GM18907 (cell line): Measurements from ENCODE around the gene KRTAP5-4.
A peak's percentile ranks its signal among the peaks of the same experiment; 100 is the strongest.
"Not testable (repeated sequence)": the region's sequence is repeated elsewhere in the genome, so short reads cannot be mapped to it uniquely, and the experiment has no call there.

ENCODE experiments used
- ATAC-seq: cut with Tn5 transposase; IDR thresholded peaks from one replicate; pipeline ENCODE4 v1.9.1; 2021; ENCODE audit warnings: mild to moderate bottlenecking, moderate library complexity; ENCODE audit not compliant: unreplicated experiment

The KRTAP5-4 gene

DNA sequence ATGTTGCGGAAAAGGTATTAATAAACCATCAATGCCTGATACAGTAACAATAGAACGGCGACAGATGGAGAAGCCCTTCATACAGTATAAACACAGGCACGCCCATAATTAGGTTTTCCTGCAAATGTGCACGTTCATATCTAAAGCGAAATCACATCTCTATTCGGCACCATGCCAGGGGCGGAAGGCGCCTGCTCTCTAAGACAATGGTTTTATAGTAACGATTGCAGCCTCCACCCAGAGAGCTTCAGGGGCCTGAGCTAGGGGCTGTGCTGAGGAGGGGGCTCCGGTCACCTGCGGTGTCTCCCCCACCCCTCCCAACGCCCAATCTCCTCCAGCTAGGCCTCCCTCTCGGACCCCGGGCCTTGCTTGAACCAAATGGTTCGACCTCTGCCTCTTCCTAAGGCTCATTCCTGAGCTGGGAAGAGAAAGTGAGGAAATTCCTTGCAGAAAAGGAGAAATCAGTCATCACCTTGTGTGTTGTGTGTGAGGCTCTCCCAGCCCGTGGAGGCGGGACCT is 17.2 kb upstream of the KRTAP5-4 start:
- ATAC-seq = no peak

DNA sequence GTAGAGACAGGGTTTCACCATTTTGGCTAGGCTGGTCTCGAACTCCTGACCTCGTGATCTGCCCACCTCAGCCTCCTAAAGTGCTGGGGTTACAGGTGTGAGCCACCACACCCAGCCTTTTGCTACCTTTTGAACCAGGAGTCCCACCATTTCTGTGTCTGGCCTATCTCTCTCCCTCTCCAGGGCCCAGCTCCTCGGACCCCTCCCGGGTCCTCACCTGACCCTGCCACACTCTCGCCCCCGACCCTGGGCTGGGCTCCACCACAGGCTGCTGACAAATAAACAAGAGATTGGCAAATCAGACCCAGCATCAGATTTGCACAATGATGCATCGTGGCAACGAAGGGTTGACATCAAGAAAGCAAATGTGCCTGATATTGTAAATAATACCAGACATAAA is 16.4 kb upstream of the KRTAP5-4 start:
- ATAC-seq = no peak

DNA sequence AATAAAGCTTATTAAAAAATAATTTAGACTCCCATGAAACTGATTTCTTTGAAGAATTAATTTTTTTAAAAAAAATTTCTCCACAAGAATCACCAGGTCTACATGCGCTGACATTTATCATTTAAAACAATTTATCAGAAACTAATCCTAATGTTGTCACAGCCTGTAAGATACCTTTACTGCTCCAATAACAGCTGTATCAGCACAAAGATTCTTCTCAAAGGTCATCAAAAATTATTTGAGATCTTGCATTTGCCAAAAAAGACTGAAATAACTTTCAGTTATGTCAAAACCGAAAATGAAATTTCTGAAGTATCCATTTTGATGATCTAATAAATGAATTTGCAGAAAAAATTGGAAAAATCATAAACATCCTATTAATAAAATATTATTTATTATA is 15.7 kb upstream of the KRTAP5-4 start:
- ATAC-seq = no peak

DNA sequence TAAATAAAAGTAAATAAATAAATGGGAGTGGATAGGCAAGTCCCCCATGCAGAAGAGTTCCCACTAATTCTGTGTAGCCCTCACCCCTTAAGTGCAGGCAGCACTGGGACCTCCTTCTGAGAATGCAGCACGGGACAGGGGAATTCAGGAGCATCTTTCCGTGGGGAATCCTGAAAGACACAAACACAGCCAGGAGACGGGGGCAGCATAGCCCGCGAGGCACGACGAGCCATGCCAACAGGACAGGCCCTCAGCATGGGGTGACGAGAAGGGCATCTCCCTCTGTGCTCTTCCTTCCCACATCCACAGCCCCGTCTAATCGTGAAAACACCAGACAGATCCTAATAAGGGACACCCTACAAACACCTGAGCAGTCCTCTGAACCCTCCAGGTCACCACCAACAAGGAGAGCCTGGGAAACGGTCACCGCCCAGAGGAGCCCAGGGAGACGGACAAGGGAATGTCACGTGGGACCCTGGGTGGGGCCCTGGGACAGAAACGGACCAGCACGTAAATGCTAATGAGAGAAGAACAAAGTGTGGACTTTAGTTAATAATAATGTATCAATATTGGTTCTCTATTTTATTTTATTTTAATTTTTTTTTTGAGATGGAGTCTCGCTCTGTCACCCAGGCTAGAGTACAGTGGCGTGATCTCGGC is 14.5 kb upstream of the KRTAP5-4 start:
- ATAC-seq = no peak

DNA sequence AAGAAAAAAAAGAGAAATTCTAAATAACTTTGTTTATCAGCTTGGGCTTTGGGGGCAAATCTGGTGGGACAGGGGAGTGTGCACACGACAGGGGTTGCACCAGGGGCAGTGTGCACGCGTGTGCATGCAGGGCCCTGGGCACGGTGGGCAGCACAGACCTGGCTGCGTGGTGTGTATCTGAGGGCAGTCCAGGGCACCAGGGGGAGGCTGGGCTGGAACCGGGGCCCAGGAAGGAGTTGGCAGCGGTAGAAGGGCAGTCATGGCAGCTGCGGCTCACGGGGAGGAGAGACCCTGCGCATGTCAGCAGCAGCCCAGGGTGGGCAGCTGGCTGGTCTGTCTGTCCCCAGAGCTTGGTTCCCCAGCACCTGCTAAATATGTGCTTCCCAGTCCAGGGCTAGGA is 11.9 kb upstream of the KRTAP5-4 start:
- no peak for ATAC-seq

DNA sequence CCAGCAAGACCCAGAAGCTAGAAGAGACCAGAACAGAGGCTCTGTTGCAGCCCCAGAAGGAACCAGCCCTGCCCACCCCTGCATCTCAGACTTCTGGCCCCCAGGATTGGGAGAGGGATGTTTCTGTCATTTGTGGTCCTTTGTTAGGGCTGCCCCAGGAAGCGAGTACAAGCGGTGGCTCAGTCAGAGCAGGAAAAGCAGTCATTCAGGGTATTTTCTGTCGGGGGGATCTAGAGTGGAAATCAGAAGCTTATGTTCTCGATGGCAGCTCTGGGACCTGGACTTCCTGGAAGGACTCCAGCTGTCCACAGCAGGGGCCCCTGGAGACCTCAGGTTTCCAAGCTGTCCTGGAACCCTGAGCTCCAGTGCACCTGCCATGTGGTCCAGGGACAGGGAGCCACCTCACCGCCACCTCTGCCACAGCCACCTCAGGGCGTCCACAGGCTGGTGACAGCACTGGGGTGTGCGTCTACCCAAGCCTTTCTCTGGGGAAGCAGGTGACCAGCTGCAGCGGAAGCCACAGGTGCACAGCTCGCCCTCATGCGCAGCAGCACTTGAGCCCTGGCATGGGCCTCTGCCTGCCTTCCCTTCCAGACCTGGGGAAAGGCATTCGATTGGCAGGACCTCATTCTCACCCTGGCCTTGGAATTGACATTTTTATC is 10.2 kb upstream of the KRTAP5-4 start:
- ATAC-seq = no peak

DNA sequence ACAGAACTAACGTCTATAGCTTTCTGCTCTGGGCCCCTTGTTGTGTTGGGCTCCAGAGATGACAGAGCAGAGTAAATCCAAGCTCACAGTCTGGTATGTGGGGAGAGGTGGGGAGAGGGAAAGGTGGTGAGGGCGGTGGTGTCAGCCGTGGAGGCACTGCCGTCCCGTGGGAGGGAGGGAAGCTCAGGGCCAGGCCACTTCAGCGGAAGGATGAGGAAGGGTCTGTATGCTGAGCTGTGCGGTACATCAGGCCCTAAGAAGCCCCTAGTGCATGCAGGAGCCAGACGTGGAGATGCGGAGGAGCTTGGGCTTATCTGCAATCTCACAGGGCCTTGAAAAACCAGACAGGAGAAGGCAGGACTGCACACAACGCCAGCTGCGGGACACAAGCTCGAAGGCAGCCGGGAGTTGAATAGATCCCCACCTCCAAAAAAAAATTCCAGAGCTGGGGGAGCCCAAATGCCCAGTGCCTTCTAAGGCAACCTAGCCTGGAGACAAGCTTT is 9.2 kb upstream of the KRTAP5-4 start:
- no peak for ATAC-seq

DNA sequence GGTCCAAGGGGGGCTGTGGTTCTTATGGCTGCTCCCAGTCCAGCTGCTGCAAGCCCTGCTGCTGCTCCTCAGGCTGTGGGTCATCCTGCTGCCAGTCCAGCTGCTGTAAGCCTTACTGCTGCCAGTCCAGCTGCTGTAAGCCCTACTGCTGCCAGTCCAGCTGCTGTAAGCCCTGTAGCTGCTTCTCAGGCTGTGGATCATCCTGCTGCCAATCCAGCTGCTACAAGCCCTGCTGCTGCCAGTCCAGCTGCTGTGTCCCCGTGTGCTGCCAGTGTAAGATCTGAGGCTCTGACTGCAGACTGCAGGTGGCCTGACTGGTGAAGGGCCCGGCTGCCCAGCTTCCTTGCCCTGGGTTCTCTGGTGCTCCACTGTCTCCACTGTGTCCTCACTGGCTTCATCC is 8.3 kb upstream of the KRTAP5-4 start:
- no peak for ATAC-seq

DNA sequence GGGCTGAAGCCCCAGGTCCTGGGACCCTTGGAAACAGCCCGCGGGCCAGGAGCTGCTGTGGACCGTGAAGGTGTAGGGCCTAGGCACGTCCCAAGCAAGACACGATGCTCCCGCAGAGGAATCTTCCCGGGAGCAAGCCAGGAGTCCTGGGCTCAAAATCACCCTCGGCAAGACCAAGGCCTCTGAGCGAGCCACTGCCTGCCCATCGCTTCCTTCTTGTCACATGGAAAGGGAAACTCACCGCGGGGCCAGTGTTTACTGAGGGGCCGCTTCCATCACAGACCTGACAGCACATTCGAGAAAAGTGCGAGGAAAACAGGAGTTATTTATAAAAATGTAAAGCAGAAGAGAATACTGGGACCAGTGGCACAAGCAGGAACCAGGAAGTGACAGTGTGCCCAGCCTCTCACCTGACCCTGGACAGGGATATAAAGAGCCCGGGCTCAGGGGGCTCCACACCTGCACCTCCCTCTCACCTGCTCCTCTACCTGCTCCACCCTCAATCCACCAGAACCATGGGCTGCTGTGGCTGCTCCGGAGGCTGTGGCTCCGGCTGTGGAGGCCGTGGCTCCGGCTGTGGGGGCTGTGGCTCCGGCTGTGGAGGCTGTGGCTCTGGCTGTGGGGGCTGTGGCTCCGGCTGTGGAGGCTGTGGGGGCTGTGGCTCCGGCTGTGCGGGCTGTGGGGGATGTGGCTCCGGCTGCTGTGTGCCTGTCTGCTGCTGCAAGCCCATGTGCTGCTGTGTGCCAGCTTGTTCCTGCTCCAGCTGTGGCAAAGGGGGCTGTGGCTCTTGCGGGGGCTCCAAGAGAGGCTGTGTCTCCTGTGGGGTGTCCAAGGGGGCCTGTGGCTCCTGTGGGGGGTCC is 7.6 kb upstream of the KRTAP5-4 start, which contains the start of gene KRTAP5-5:
Gene KRTAP5-5, plus strand, starts transcription at position 450 of the 860 bp plus-strand sequence. Its CDS starts 66 bp downstream, at position 516.
- no peak for ATAC-seq

DNA sequence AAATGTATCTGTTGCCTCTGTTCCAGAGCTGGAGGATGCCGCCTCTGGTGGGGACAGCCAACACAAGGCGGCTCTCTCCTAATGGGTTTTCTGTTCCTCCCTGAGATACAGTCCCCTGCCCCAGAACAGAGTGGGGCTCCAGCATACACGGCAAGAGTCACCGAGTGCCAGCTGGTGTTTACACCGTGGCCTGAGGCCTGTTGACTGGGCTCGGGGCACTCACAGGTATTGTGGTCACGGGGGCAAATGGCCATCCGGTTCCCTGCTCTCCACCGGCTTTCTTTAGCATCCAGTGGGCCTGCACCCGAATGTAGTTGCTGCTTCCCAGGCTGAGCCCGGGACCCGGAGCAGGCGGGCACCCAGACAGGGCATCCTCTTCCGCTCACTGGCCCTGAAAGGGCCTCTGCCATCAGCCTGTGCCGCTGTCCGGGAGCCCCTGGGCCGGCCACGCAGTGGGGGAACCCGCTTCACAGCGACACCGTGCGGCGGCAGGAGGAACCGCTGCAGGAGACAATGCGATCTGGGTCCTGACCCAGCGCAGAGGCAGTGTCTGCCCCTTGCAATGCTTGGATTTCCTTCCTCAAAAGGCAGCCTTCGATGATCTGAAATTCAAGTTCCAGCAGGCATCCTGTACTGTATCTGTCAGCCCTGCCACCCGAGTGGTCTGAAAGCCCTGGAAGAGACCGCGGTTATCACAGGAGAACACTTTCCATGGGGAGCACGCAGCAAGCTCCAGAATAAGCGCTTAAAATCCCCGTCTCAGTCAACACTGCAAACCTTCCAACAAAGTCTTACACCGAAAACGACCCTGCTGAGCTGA is 6.8 kb upstream of the KRTAP5-4 start:
- no peak for ATAC-seq

DNA sequence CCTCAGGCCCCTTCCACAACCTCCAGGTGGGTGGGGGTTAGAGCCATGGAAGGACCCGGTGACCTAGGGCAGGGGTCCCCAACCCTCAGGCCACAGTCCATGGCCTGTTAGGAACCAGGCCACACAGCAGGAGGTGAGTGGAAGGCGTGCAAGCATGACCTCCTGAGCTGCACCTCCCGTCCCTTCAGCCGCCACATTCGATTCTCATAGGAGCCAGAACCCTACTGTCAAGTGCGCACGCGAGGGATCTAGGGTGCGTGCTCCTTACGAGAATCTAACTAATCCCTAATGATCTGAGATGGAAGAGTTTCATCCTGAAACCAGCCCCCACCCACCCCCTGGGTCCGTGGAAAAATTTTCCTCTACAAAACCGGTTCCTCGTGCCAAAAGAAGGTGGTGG is 3.6 kb upstream of the KRTAP5-4 start:
- ATAC-seq = no peak

DNA sequence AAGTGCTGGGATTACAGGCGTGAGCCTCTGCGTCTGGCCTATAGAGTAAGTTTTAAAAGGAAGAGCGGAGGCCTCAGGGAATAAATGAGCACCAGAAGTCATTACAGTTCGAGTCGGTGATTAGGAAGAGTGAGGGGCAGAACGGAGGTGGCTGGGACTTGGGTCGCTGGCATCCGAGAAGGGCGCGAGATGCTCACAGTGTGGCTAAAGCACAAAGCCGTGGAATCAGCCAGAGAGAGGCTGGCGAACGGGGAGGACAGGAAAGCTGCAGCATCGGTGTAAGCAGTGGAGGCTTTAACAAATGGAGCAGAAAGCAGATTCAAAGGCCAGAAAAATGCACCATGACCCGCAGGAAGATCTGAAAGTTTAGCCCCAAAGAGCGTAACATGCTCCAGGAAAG is 2.7 kb upstream of the KRTAP5-4 start:
- ATAC-seq = no peak

DNA sequence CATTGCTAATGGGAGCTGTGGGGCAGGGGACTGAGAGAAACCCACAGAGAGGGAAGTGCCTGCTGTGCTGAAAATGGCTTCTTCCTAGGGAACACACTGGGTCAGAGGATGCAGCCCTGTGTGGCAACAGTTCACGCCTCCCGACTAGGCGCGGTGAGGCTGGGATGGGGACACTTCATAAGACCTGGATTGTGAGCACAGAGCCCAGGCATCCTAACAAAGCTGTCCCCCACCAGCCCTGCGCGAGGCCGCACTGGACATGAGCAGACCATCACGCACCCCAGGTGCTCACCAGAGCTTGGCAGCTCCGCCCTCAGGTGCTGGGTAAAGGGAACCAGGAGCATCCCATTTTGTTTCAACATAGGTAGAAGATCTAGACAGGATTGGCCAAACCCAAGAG is 1.8 kb upstream of the KRTAP5-4 start:
- ATAC-seq = no peak

DNA sequence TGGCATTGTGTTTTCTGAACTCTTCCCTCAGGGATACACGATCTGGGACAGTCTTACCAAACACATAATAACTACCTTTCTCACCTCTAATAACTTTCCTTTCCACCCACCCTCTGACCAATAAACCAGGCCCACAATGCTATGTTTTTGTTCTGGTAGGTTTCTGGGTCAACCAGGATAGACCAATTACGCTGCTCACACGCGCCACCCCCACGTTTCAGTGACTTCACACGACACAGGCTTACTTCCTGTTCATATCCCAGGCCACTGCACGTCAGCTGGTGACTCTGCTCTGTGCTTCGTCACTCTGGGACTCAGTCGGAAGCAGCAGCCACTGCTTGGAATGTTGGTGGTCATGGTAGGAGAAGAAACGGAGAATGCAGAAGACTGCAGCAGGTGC is 2.5 kb downstream of the KRTAP5-4 start:
- ATAC-seq = no peak

DNA sequence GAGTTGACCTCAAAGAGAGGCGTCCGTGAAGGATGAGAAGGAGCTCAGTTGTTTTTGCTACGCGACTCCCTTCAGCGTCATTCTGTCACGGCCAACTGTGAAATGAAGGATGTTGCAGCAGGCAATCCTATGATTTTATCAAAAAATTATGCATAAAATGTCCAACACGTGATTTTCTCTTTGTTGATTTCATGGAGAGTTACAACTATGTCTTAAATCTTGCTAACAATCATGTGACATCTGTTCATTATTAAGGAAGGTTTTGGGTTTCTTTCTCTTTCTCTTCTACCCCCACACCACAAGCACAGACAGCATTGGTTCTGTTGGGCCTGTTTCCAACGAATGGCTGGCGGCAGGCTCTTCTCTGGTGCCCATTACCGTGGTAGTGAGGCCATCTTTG is 3.7 kb downstream of the KRTAP5-4 start:
- no peak for ATAC-seq

DNA sequence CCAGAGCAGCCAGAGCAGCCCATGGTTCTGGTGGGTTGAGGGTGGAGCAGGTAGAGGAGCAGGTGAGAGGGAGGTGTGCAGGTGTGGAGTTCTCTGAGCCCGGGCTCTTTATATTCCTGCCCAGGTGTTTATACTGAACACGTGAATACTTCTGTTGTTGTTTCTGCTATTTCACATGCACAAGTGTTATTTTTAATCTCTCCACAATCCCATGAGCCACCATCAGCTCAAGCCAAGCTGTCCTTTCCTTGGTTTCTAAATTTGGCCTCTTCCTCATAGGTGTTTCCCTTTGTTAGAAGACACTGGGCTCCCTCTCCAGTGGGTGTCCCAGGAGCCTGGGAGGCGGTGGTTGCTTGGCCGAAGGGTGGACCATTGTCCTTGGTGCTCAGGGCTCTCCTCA is 13.6 kb downstream of the KRTAP5-4 start, which contains the start of gene KRTAP5-3:
Gene KRTAP5-3, minus strand, starts transcription at position 101 of the 400 bp plus-strand sequence. Its CDS starts 78 bp downstream, at position 23.
- no peak for ATAC-seq

DNA sequence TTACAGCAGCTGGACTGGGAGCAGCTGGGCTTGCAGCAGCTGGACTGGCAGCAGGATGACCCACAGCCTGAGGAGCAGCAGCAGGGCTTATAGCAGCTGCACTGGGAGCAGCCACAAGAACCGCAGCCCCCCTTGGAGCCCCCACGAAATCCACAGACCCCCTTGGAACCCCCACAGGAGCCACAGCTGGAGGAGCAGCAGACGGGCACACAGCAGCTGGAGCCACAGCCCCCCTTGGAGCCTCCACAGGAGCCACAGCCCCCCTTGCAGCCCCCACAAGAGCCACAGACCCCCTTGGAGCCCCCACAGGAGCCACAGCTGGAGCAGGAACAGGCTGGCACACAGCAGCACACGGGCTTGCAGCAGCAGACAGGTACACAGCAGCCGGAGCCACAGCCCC is 14.0 kb downstream of the KRTAP5-4 start:
- ATAC-seq = not testable (repeated sequence)

DNA sequence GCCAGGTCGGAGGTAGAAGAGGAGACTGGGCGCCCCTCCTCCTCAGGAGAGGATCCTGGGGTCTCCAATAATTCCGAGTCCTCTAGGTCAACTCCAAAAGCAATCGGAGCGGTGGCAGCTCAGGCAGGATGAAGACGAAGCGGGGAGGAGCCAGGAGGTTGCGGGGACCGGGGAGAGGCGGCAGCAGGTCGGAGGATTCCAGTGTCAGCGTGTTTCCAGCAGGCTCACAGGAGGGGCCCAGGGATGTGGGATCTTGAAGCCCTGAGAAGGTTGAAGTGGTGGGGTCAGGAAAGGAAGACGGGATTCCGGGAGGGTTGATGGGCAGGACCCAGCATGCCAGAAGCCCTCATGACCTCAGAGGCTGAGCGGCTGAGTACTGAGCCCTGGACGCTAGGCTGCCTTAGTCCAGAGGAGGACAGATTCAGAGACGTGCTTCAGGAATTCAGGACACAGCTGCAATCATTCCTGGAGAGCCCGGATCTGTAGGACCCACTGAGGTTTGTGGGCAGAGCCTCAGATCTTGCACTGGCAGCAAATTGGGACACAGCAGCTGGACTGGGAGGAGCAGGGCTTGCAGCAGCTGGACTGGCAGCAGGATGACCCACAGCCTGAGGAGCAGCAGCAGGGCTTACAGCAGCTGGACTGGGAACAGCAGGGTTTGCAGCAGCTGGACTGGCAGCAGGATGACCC is 14.6 kb downstream of the KRTAP5-4 start:
- ATAC-seq = not testable (repeated sequence)

DNA sequence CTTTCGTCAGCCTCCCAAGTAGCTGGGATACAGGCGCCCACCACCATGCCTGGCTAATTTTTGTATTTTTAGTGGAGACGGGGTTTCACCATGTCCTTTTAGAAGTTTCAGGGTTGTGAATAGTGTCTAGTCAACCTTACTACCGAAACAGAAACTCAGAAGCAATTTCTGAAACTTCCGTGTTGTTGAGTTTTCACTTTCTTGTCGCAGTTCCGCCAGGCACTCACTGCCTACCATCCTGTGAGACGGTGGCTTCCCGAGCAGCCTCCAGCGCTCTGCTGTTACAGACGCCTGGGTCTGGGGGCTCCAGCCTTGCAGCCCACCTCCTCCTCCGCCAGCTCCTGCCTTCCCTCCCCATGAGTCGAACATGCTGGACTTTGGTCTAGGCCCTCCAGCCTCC is 16.0 kb downstream of the KRTAP5-4 start:
- peak; percentile 86 for ATAC-seq

DNA sequence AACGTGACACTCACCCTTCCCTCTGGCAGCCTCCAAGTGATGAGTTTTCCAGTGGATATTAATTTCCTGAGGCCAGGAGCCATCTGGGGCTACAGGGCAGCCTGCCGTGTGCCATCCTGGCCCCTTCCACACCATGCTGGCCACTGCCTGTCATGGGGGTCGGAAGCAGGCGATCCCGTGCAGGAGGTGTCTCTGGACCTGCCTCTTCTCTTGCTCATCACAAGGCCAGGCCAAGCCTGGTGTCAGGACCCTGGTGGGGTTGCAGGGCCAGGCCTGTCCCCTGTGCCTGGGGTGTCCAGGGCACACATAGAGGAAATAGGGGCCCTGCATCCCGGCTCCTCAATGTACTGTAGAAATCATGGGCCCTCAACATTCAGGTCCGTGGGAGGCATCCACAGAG is 17.2 kb downstream of the KRTAP5-4 start:
- ATAC-seq = no peak
